ENCODE measurements around the gene COPG2.

GRCh38 chr7:130642383-130642782 lies 26.2 kb downstream of the COPG2 start:
- TF ChIP-seq, protein P1, sequence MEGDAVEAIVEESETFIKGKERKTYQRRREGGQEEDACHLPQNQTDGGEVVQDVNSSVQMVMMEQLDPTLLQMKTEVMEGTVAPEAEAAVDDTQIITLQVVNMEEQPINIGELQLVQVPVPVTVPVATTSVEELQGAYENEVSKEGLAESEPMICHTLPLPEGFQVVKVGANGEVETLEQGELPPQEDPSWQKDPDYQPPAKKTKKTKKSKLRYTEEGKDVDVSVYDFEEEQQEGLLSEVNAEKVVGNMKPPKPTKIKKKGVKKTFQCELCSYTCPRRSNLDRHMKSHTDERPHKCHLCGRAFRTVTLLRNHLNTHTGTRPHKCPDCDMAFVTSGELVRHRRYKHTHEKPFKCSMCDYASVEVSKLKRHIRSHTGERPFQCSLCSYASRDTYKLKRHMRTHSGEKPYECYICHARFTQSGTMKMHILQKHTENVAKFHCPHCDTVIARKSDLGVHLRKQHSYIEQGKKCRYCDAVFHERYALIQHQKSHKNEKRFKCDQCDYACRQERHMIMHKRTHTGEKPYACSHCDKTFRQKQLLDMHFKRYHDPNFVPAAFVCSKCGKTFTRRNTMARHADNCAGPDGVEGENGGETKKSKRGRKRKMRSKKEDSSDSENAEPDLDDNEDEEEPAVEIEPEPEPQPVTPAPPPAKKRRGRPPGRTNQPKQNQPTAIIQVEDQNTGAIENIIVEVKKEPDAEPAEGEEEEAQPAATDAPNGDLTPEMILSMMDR (IDR thresholded peaks at IDR 0.05): no peak
- no peak for TF ChIP-seq EZH2 (IDR thresholded peaks at IDR 0.05)
